Stimulated activated CD4-positive, alpha-beta T cell treated with anti-CD3 and anti-CD28 coated beads, Interleukin-15, amount 100 ng/mL, for 1 hour (primary cell): ENCODE measurements around the gene TP53BP1.
"Not testable (repeated sequence)": the region's sequence is repeated elsewhere in the genome, so short reads cannot be mapped to it uniquely, and the experiment has no call there.

ENCODE experiments used
- DNase-seq, 2 donors: peaks; one replicate each; pipeline ENCODE4 v3.0.0-alpha.2; 2020; ENCODE audit warnings: low read depth in 1 of 2, low spot score in 1 of 2

The TP53BP1 gene

GRCh38 chr15:43492673-43493601 lies at the start of gene TP53BP1:
Gene TP53BP1 (minus strand): TSS chr15:43493156. CDS start chr15:43493043, 113 bp downstream.
- peak; percentile 84 to 88 for DNase-seq

GRCh38 chr15:43541785-43542184 lies 48.8 kb upstream of the TP53BP1 start:
- DNase-seq: no peak

- no peak for DNase-seq
These were observed 45.1 kb upstream of the TP53BP1 start for GRCh38 chr15:43538091-43538490.

- no peak for DNase-seq
These were observed 41.9 kb upstream of the TP53BP1 start for GRCh38 chr15:43534897-43535296.

GRCh38 chr15:43532826-43533225 lies 39.9 kb upstream of the TP53BP1 start:
- DNase-seq: not testable (repeated sequence)

- no peak for DNase-seq
These were observed 38.2 kb upstream of the TP53BP1 start for GRCh38 chr15:43531018-43531670.

- no peak for DNase-seq
These were observed 36.8 kb upstream of the TP53BP1 start for GRCh38 chr15:43529587-43530345.

- no peak for DNase-seq
These were observed 36.2 kb upstream of the TP53BP1 start for GRCh38 chr15:43529141-43529540.

GRCh38 chr15:43528542-43529007 lies 35.6 kb upstream of the TP53BP1 start:
- DNase-seq: no peak

- no peak for DNase-seq
These were observed 35.0 kb upstream of the TP53BP1 start for GRCh38 chr15:43527802-43528541.

GRCh38 chr15:43527016-43527801 lies 34.3 kb upstream of the TP53BP1 start:
- no peak for DNase-seq

GRCh38 chr15:43526261-43526930 lies 33.4 kb upstream of the TP53BP1 start:
- no peak for DNase-seq

GRCh38 chr15:43525131-43525530 lies 32.2 kb upstream of the TP53BP1 start:
- DNase-seq: no peak

GRCh38 chr15:43524254-43524845 lies 31.4 kb upstream of the TP53BP1 start:
- DNase-seq: no peak

- no peak for DNase-seq
These were observed 30.7 kb upstream of the TP53BP1 start for GRCh38 chr15:43523646-43524045.

GRCh38 chr15:43522247-43522646 lies 29.3 kb upstream of the TP53BP1 start:
- DNase-seq: no peak

- DNase-seq: no peak
These were observed 28.5 kb upstream of the TP53BP1 start for GRCh38 chr15:43521419-43521818.

- no peak for DNase-seq
These were observed 27.2 kb upstream of the TP53BP1 start for GRCh38 chr15:43520138-43520537.

- no peak for DNase-seq
These were observed 26.2 kb upstream of the TP53BP1 start for GRCh38 chr15:43519196-43519595.
